K562 (cell line): ENCODE results near the gene P2RX1.

Experiments
- CHD4 ChIP-seq: fragments of 200-600 bp; sonication (generic); IDR thresholded peaks from 3 replicates; pipeline ENCODE4 v1.6.1; 2012; ENCODE audit warnings: low read depth, mild to moderate bottlenecking, mixed read lengths, low read length, inconsistent platforms; ENCODE audit not compliant: insufficient read depth, insufficient replicate concordance, poor library complexity, severe bottlenecking
- CTCF ChIP-seq, 3 experiments: IDR thresholded peaks in 2 of 3; conservative IDR thresholded peaks in 1 of 3; 2 replicates each; pipeline ENCODE4 v1.5.1; 2011 to 2012; ENCODE audit warnings: low read length in 3 of 3, mild to moderate bottlenecking in 3 of 3, control low read depth in 2 of 3, improper control_type of control experiment in 1 of 3, inconsistent platforms in 1 of 3, low read depth in 1 of 3, mixed read lengths in 1 of 3, moderate library complexity in 1 of 3; ENCODE audit not compliant: insufficient read depth in 2 of 3
- FOXA1 ChIP-seq: fragments of 450-650 bp; IDR thresholded peaks from 2 replicates; pipeline ENCODE4 v1.6.1; 2016; ENCODE audit warnings: mild to moderate bottlenecking, borderline replicate concordance
- JUNB ChIP-seq: fragments of 450-650 bp; formaldehyde crosslinking; conservative IDR thresholded peaks from 2 replicates; pipeline ENCODE4 v1.4.0; 2020; ENCODE audit warnings: mild to moderate bottlenecking
- PHB2 ChIP-seq: fragments of 450-650 bp; IDR thresholded peaks from 2 replicates; pipeline ENCODE4 v1.6.1; 2017; ENCODE audit warnings: low read depth
- POLR2A ChIP-seq: fragments of 450-650 bp; conservative IDR thresholded peaks from 2 replicates; pipeline ENCODE4 v1.6.1; 2016
- SMC3 ChIP-seq: conservative IDR thresholded peaks from 2 replicates; pipeline ENCODE4 v1.6.1; 2011; ENCODE audit warnings: low read depth, low read length, improper control_type of control experiment; ENCODE audit not compliant: insufficient read depth
- ZNF3 ChIP-seq: fragments of 250-450 bp; sonication (Bioruptor Pico); IDR thresholded peaks from 2 replicates; pipeline ENCODE4 v1.5.0; 2021; ENCODE audit warnings: mild to moderate bottlenecking, moderate library complexity
- TF ChIP-seq, protein P1 (sequence below): fragments of 450-650 bp; IDR thresholded peaks from 2 replicates; pipeline ENCODE4 v1.6.1; 2016; ENCODE audit warnings: missing biosample characterization, missing genetic modification characterization

GRCh38 chr17:3884188-3884587 is 32.1 kb downstream of the P2RX1 start:
- TF ChIP-seq CTCF (IDR thresholded peaks at IDR 0.05 in 2 of 3, conservative IDR thresholded peaks at IDR 0.05 in 1 of 3; ENCODE audit: insufficient read depth in 2 of 3, low read depth in 1 of 3, low read length in 3 of 3): no peak
- TF ChIP-seq PHB2: no peak
- no peak for TF ChIP-seq JUNB (CRISPR knock-in tag)
- no peak for TF ChIP-seq POLR2A
- no peak for TF ChIP-seq ZNF3 (CRISPR knock-in tag)
- TF ChIP-seq CHD4: no peak
- TF ChIP-seq FOXA1: no peak
- no peak for TF ChIP-seq SMC3
- TF ChIP-seq, protein P1, sequence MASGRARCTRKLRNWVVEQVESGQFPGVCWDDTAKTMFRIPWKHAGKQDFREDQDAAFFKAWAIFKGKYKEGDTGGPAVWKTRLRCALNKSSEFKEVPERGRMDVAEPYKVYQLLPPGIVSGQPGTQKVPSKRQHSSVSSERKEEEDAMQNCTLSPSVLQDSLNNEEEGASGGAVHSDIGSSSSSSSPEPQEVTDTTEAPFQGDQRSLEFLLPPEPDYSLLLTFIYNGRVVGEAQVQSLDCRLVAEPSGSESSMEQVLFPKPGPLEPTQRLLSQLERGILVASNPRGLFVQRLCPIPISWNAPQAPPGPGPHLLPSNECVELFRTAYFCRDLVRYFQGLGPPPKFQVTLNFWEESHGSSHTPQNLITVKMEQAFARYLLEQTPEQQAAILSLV (tag): no peak
